GM19455 (cell line): ENCODE measurements around the gene CCDC187.

Source experiments
- ATAC-seq: cut with Tn5 transposase; IDR thresholded peaks from one replicate; pipeline ENCODE4 v1.9.1; 2021; ENCODE audit not compliant: unreplicated experiment

CCDC187 gene

GRCh38 chr9:136313111-136314055 lies 9.5 kb upstream of the CCDC187 start:
- ATAC-seq = no peak

DNA sequence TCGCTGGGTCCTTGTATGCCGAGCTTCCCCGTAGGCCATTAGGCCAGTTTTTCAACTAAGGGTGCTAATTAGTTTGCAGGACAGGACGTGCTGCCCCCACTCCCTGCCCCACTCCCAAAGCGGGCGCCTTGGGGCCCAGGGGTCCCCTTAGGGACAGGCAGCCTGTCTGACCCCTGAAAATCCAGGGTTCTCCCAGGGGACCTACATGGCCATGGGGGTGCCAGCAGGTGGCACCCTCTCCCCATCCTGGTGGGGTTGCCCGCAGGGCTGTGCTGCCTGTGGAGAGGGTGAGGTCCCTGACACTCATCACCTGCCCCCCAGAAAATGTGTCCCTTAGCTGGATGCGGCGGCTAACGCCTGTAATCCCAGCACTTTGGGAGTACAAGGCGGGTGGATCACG lies 8.5 kb upstream of the CCDC187 start:
- ATAC-seq = no peak

DNA sequence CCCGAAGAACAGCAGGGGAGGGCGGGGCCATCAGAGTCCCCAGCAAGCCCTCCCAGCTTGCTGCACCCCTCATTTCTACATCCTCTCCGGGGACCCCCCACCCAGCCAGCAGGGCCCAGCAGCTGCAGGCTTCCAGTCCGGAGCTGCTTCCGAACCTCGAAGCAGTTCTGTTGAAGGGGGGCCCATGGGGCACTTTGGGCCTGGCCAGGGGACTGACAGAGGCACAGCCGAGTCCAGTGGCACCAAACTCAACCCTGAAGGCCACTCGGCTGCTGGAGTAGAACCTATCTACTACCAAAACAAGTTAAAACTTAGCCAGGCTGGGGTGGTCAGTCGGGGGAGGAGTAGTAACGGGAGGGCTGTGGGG lies 8.1 kb upstream of the CCDC187 start:
- ATAC-seq = no peak

- ATAC-seq = no peak
These were observed 7.4 kb upstream of the CCDC187 start for GRCh38 chr9:136311051-136312008.

DNA sequence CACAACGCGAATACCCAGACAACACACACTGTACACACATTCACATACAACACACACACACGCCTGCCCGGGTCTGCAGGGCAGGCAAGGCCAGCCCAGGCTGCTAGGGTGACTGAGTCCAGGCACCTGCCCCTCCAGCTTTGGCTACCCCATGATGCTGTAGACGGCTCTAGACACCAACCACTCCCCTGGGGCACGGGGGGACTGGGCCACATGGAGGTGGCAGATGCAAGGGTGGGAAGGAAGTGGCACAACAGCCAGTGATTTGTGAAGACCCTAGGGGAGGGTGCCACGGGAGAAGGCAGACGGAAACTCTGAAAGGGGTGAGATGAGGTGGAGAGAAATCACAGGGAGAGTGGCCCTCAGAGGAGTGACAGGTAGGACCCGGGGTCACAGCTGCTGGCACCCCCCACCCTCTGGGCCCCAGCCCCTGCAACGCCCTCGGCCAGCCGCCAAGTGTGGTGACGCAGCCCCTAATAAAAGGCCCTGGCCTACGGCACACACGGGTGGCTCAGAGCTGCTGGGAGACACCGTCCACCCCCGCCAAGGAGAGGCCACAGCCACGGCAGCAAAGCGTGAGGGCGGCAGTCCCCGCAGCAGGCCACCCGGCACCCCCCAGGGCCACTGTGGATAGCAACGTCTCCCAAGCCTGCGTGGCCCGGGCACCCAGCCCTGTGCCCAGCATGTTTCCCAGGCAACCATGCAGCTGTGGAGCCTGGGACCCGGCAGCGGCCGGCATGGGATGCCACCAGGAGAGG lies 6.6 kb upstream of the CCDC187 start:
- ATAC-seq = no peak

- ATAC-seq = no peak
These were observed 5.9 kb upstream of the CCDC187 start for GRCh38 chr9:136309806-136310220.

GRCh38 chr9:136309101-136309801 lies 5.4 kb upstream of the CCDC187 start:
- ATAC-seq = no peak

DNA sequence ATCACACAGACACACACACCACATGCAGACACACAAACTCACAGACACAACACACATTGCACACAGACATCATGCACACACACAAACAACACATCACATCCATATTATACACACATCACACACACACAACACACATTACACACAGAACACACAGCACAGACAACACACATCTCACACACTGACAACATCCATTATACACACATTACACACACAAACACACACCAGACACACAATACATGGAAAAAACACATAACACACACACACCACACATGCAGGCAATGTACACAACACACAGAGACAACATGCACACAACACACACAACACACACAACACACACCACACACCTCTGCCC lies 4.8 kb upstream of the CCDC187 start:
- ATAC-seq = no peak

GRCh38 chr9:136308006-136308701 lies 4.3 kb upstream of the CCDC187 start:
- no peak for ATAC-seq

DNA sequence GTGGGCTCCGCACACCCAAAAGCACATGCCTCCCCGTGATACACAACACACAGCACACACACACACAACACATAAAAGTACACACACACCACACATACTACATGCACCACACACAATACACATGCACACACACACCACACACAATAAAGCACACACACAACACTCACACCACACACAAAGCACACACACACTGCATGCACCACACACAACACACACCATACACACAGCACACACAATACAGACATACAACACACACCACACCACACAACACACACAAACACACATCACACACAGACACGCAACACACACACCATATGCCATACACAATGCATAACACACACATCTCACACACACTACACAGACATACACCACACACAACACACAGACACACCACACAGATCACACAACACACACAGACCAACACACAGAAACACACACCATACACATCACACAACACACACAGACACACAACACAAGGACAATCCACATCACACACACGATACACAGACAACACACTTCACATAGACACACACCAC lies 3.4 kb upstream of the CCDC187 start:
- ATAC-seq = no peak

- ATAC-seq = no peak
These were observed 2.6 kb upstream of the CCDC187 start for GRCh38 chr9:136306211-136307208.

- no peak for ATAC-seq
These were observed 1.9 kb upstream of the CCDC187 start for GRCh38 chr9:136305804-136306203.

DNA sequence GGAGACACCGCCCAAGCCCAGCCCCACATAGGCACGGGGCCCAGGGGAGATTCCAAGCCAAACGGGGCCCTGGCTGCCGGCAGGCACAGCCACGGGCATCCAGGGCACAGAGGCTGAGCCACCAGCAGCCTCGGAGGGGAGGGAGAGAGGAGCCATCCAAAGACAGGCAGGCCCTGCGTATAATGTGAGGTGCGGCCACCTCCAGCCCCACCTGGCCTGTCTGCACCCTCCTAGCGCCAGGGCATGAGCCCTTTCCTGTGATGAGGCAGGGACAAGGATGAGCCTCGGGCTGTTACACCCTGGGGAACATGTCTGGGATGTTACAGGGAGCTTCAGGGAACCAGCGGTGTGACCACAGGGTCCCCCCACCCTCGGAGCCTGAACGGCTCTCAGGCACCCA lies 1.1 kb upstream of the CCDC187 start:
- ATAC-seq = no peak

DNA sequence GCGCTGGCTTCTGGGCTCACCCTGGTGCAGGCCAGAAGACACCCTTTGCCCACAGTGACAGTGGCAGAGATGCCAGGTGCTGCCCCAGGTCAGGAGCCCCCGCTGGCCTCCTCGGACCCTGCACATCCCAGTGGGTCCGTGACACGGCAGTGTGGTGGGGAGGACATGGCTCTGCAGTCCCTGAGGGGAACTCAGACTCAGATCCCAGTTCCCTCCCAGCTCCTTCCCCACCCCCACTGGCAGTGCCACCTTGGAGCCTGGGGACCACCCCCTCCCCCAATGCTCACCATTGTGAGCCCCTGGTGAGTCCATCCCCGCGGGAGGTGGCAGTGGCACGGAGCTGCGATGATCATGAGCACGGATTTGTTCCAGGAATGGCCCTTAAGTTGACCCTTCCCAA lies 562 bp upstream of the CCDC187 start:
- ATAC-seq = no peak

GRCh38 chr9:136303066-136303824 lies 649 bp downstream of the CCDC187 start:
- no peak for ATAC-seq

DNA sequence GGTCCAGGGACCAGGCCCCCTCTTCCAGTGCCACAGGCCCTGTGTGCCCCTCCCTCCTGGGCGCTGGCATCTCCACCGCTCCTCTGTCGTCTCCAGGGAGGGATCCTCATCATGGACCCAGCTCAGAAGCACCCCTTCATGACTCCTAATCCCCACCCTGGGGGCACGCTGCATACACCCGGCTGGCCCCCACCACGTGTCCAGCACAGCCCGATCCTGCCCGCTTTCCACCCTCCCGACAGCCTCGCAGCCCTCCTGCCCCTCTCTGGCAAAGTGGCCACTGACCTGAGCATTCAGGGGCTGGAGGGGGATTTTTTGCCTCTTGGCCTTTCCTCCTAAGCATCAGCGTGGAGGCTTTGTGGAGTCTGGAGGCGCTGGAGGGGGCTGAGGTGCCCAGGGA lies 1.4 kb downstream of the CCDC187 start:
- ATAC-seq = no peak

GRCh38 chr9:136300866-136301265 lies 3.0 kb downstream of the CCDC187 start:
- no peak for ATAC-seq
